Myocyte (in vitro differentiated cells): ENCODE results near the gene CLDND2. TPM values are rescaled to one million over a fixed set of nuclear protein-coding genes. Genes with fewer than 3 reads are reported as not detected.

Experiments
- DNase-seq: peaks from one replicate; pipeline ENCODE4 v3.0.0-alpha.2; 2012; ENCODE audit warnings: low read depth
- total RNA-seq: library from RNA; depleted of rRNA; stranded (reverse); fragments of >200 nt; gene quantifications from 2 replicates; pipeline ENCODE4 v1.2.3, GENCODE V29; 2014

The CLDND2 gene
- total RNA-seq, 1 donor from 2014 or later, result not detected

DNA sequence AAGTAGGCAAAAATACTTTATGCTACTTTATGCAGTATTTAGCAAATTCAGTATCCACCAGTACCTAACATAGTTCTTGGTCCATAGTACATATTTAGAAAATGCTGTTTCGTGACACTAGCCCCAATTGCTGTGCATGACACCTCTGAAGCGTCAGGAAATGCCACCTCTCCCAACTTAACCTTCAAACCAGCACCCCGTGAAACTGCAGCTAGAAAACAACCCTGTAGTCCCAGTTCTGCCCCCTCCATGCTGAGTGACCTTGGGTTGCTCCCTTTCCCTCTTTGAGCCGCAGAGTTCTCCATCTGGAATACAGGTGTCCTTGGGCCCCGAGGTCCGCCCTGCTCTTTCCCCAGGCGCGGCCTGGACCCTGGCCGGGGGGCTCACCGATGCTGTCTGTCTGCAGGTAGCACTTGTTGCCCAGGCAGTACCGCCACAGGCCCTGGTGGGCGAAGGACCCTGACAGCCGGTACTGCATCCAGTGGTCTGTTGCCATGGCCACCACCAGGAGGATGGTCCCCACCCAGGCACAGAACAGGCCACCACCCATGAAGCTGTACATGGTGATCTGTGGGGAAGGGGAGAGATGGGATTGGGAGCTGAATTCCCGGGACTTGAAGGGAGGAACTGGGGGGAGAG lies 18.2 kb upstream of the CLDND2 start:
- DNase-seq, result no peak

DNA sequence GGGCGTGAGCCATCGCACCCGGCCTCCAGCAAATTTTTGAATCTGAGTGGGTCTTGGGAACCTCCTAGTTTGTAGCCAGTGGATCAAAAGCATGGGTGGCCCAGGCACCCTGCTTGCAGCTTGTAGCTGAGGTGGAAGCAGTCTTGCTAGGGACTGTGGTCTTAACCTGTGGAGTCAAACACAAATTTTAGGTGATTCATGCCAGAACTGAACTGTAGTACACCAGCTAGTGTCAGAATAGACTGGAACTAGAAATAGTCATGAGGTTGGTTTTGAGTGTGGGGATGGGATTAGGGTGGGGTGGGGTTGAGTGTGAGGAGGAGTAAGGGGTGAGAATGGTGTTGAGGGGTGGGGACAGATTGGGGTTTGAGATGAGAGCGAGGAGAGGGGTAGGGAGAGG lies 13.2 kb upstream of the CLDND2 start:
- DNase-seq, result no peak

DNA sequence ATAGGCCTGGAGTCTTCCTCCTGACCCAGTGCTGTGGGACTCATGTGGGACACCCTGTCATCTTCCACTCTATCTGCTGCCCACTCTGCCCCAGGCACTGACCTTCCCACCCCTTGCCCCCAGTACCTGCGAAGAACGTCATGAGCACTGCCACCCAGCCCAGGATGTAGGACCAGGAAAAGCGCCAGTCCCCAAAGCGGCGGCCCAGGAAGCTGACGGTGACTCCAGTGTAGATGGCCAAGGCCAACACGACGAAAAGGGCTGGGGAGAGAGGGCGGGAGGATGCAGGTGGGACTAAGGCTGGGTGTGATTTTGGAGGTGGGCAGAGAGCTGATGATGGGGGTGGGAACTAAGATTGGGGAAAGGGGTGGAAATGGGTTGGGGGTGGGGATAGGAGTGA lies 11.6 kb upstream of the CLDND2 start:
- no peak for DNase-seq

DNA sequence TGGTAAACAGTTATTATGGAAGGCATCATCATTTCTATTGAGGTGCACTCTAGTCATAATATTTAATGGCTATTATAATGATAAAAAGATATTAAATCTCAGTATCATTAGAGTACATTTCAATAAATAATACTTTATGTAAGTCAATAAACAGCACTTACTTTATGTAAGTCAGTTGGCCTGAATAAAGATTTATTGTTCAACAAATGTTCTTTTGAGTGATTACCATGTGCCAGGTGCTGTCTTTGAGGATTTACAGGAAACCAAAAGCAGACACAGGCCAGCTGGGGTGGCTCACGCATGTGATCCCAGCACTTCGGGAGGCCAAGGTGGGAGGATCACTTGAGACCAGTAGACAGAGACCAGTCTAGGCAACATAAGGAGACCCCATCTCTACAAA lies 8.6 kb upstream of the CLDND2 start:
- no peak for DNase-seq

DNA sequence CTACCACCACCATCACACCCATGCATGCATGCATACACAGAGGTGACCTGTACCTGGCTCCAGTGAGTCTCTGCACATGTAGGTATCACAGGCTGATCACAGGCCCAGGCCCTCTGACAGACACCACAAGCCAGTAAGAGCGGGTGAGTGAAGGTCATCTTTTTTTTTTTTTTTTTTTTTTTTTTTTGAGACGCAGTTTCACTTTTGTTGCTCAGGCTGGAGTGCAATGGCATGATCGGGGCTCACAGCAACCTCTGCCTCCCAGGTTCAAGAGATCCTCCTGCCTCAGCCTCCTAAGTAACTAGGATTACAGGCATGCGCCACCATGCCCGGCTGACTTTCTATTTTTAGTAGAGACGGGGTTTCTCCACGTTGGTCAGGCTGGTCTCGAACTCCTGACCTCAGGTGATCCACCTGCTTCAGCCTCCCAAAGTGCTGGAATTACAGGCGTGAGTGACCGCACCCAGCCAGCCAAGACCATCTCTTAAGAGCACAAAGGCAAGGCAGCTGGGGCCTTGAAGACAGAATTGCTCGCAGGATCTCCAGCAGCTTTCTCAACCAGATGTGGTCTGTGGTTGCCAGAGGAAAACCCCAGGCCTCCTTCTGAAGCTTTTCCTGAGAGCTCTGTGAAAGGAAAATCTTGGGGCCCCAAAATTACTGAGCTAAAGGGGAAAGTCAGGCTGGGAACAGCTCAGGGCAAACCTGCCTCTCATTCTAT lies 6.9 kb upstream of the CLDND2 start:
- no peak for DNase-seq

DNA sequence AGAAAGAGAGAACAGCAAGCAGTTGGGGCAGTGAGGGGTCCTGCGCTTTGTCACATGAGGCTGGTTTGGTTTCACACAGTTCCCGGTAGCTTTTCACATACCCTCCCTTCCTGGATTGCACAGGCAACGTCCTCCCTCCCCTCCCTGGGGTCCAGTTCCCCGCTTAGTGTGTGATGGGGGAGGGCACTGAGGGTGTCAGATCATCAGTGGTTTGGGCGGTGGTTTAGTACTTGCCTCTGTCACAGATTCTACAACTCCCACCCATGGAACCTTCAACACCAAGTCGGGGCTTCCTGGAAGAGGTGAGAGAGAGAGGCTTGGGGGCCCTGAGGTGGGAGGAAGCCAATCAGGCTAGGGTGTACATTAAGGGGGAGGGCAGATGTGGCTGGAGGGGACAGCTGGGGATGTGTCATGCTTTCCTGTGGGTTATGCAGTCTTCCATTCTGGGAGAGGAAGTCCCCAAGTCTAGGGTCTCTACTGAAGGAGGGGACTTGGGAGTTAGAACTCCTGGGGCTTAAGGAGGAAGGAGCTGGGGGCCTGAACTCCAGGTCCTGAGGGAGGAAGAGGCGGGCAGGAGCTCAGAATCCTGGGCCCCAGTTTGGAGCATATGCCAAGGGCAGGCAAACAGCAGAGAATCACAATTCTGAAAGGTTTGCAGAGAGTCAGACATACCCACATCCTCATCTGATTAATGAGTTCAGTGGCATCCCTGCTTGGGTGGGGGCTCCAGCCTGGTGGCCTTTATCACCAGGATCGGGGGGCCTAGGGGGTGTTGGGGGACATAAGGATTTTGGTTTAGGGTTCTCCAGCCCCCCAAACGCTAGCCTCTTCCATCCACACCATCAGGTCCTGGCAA lies 4.1 kb upstream of the CLDND2 start, which contains the start of gene NKG7:
TSS of gene NKG7 (minus strand) at position 6 of the 856 bp plus-strand sequence. CDS start 119 bp downstream, outside the sequence.
- DNase-seq, result no peak

DNA sequence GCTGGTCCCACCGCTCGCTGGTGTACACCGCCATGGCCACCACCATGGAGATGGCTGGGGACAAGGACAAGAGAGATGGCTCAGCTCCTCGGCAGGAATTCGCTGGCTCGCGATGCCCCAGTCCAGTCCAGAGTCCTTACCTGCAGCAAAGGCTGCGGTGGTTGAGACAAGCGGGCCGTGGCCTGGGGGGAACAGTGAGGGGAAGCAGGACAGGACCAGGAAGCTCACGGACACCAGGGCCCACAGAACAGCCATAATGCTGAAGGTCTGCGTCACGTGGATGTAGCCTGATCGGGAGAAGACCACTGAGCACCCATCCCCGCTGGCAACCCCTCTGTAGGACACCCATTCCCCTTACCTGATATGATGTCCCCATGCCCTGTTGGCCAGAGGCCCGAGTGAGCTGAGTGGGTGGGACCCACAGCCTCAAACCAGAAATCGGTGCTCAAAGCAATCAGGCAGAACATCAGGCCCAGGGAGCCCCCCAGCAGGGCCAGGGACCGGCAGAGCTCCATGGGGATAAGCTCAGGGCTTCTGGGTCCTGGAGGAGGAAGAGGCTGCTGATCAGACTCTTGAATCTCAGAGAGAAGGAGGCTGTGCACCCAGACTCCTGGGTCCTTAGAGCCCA lies 3.3 kb upstream of the CLDND2 start:
- DNase-seq, result no peak

DNA sequence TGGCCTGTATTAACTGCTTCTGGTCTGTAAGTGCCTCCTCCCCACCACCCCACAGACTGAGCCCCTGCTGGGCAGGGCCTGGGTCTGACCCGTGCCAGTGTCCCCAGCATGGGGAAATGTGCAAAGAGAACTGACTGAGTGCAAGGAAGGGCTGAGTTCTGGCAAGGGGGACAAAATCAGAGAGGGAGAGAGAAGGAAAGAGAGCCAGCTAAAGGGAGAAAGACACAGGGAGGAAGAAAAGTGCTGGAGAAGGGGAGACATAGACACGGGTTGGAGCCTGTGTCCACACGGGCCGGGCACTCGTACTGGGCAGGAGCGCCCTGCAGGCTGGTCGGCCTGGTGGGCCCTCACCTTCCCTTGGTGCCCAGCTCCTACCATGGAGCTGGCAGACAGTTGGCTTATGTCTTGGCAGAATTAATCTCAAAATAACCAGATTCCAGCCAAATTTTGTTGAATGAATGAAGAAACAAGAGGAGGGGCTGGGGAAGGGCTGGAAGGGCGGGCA lies 2.4 kb upstream of the CLDND2 start:
- no peak for DNase-seq

DNA sequence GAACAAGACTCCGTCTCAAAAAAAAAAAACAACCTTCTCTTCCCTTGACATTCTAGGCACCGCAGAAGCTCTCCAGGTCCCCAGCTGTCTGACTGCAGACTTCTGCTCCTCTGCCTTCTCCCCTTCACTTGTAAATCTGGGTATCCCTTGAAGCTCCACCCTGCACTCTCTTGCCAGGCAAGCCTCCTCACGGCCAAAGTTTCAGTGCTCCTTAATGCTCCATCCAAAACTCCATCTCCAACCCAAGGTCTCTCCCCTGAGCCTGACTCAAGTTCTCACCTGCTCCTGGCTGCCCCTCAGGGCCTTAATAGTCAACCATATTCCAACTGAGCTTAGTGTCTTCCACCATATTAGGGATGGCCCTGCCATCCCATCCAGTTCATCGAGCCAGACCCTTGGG lies 1.4 kb upstream of the CLDND2 start:
- no peak for DNase-seq

DNA sequence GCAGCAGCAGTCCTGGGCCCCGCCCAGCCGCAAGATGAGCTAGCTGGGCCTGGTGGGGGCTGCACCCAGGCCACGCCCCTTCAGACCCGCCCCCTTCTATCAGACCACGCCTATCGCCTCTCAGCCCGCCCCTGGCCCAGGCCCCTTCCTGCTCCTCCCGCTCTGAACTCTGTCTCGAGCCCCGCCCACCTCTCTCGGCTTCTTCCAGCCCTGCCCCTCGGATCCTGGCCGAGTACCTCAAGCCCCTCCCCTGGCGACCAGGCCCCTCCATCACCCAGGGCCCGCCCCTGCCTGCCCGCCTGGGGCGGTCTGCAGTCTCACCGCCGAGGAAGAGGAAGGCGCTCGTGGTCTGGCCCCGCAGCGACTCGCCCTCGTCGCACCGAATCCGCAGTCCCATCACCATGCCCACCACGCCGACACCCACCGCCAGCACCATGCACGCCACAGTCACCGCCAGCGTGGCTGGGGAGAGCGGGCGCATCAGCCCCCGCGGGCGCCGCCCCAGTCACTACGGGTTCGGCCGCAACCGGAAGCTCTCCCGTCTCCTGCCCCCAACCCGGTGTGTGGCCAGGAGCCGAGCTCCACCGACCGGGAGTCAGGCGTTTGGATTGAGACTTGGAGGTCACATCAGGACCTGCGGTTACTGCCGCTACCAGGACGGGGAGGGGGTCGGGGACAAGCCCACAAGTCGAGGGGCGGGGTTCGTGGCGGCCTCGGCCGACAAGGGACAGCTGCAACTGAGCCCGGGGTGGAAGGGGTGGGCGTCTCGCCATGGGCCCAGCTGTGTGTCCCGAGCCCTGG lies 1.0 kb downstream of the CLDND2 start:
- DNase-seq, result peak; percentile 98

DNA sequence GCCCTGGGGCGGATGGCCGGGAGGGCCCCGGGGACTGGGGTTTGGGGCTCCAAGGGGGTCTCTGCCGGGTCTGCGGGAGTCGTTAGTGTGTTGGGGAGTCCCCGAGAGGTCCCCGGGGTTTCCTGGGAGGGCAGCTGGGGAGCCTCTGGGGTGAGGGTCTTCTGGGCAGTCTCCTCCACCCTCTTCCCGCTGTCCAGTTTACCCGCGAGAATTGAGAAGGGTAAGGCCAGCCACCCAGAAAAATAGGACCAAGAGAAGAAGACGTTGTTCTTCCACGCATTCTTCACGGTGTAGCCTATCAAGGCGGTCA lies 1.6 kb downstream of the CLDND2 start:
- no peak for DNase-seq

DNA sequence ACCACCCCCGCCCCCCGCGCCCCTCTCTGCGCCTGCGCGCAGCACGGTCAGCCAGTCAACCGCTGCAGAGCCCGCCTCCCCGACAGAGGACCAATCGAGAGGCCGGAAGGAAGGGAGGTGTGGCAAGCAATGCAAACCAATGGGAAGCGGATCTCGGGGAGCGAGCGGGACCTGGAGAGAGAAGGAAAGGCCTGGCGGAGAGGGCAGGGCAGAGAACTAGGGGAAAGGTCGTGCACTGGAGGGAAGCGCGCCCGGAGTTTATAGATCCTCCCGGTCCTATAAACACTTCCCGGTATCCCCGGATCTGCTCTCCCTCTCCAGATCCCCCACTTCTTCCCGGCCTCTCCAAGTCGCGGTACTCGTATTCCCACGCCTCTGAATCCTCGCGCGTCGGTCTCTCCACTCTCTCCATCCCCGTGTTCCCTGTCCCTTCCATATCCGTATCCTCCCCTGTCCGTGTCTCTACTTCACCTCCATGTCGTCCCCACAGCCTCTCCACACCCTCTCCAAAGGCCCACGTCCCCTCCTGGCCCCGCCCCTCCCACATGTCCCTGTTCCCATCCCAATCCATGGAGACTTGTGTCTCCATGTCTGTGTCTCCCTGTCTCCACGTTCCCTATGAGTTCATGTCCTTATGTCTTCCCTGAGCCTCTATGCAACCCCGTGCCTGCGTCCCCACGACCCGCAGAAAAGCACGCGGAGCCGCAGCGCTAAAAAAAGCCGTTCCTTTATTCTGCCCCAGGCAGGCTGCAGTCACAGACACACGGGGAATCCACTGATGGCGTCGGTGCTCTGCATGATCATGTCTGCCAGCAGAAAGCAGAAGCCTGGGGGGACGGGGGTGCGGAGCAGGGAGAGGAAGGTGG lies 2.2 kb downstream of the CLDND2 start:
- DNase-seq, result peak; percentile 99

DNA sequence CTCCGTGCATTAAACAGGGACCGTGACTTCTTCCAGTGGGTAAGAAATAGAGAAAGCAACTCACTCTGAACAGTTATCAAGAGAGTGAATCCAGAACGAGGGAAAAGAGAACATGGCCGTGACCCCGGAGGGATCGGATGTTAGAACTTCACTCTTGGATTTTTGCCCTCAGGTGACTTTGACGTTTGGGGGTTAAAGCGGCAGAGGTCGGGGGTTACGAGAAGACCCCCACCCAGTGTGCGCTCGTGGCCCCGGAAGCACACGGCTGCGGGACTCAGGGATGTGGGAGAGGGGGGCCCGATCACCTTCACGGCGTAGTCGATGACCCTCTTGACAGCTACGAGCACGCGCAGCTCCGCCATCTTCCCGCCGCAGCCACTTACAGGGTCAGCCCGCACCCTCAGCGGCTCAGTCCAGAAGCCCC lies 2.8 kb downstream of the CLDND2 start, which contains the start of gene ETFB:
TSS of gene ETFB (minus strand) at position 424 of the 424 bp plus-strand sequence. CDS start at position 362, 62 bp downstream.
- peak; percentile 31 for DNase-seq

DNA sequence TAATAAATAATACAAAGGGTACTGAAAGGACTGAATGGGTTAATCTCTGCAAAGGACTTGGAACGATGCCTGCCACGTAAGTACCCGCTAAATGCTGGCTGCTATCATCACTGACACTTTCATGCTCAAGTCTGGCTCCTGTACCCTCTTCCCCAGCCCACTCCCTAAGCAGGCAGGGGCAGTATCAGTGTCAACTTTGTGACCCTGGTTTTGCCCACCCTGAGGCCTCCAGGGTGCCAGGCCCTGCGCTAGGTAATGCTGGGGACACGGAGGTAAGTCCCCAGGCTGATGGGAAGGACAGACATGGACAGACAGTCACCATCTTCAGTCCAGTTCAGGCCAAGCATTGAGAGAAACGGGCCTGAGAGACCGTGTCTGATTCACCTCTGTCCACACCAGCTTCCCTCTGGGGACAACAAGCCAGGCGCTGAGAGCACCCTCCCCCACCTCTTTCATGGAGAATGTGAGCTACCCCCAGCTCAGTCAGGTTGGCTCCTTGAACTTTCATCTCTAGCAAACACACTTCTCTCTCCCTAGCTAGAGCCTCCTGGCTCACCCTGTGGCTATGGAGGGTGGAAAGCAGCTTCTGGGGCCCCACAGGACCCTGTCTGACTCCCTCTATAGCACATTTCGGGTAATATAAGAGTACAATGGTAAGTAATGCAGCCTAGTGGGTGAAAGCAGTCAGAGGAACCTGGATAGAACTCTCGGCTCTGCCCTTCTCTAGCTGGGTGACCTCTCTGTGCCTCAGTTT lies 3.4 kb downstream of the CLDND2 start:
- peak; percentile 42 for DNase-seq

DNA sequence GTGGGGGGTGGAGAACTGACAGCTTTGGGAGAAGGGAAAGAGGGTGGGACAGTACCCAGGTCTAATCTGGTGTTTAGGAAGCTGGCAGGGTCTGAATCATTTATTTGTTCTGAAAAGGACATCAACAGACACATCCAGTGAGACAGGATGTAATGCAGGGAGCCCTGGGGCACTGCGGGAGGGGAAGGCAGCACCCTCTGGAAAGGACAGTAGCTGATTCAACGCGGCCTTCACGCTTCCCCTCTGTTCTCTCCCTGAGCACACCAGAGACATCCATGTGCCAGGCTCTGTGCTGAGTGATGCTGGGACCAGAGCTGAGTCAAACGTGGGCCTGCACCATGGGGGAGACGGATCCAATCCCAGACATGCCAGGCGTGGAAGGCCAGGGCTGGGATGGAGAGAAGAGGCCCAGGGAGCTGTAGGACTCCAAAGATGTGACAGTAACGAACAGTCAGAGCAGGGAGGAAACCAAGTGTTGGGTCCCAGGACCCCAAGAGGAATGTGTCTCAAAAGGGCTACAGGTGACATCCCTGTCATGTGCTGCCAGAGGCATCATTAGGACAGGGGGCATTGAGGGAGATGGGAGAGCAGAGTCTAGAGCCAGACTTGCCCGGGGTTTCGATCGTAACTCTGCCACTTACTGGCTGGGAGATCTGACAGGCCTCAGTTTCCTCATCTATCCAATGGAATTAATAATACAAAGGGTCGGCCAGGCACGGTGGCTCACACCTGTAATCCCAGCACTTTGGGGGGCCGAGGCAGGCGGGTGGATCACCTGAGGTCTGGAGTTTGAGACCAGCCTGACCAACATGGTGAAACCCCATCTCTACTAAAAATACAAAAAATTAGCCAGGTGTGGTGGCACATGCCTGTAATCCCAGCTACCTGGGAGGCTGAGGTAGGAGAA lies 4.3 kb downstream of the CLDND2 start:
- no peak for DNase-seq

DNA sequence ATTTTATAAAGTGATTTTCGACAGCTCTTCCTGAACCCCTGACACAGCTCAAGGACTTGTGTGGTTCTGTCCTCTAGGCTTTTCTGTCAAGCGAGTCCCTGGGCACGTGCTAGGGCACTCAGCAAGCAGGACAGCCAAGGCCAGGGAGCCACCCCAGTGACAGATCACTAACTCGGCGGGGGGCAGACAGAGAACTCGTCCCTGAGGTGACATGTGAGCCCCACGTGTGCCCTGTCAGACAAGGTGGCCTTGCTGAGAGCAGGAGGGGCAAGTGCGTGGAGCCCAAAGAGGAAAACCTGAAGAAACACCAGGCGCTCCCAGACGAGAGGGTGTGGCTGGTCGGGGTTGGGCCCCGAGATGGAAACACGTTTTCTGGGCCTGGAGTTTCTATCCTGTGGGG lies 7.6 kb downstream of the CLDND2 start:
- no peak for DNase-seq

DNA sequence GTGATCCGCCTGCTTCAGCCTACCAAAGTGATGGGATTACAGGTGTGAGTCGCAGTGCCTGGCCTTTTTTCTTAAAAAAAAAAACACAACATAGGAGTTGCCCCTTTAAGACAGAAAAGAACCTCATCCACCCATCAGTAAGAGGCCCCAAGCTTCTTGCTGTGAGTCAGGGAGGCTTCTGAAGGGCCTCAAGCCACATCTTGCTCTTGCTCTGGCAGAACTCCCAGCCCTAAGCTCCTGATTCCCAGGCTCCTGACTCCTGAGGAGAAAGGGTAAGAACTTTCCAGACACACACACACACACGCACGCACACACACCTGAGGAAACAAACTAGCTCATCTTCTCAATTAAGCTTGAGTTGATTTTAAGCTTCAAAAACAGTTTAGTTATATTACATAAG lies 9.5 kb downstream of the CLDND2 start:
- peak; percentile 63 for DNase-seq

DNA sequence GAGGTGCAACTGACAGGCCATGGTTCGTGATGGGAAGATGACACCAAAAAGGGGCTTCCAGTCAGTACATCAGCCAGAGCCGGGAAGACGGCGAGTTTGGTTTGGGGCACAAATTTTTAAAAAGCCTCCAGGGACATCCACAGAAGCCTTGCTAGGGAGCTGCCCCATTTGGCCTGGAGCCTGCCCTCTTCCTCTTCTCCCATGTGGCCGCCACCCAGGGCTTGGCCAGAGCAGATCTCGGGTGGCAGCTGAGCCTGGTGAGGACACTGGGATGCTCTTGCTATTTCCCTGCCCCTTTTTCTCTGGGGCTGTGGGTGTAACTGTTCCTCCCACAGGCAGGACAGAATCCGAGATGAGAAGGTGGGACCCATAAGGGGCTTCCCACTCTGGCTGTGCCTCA lies 10.9 kb downstream of the CLDND2 start:
- DNase-seq, result no peak
